ENCODE results near the gene SSB. TPM values are rescaled to one million over a fixed set of nuclear protein-coding genes. Genes with fewer than 3 reads are reported as not detected.
A peak's percentile ranks its signal among the peaks of the same experiment; 100 is the strongest.

The SSB gene
- total and polyA plus RNA-seq, 9 of the 15 experiments (the other 6 are each of a cell fraction or from before 2014, with no cell fraction given), result 317 to 849 (median 515) TPM

- peak; percentile 86 for TF ChIP-seq ZBTB17 (CRISPR knock-in tag; IDR thresholded peaks at IDR 0.05)
- peak; percentile 74 to 86; a peak in 3 of 4 replicates for TF ChIP-seq UBTF (IDR thresholded peaks at IDR 0.05; ENCODE audit: borderline replicate concordance in 1 of 2, low read depth in 2 of 2, low read length in 2 of 2)
- TF ChIP-seq LCOR (CRISPR knock-in tag; IDR thresholded peaks at IDR 0.05), result no peak
- no peak for TF ChIP-seq SRSF3 (IDR thresholded peaks at IDR 0.05; ENCODE audit: insufficient read depth, low read length)
- TF ChIP-seq CREM (IDR thresholded peaks at IDR 0.05; ENCODE audit: low read depth), result peak; percentile 55
- TF ChIP-seq POLR2A (conservative IDR thresholded peaks at IDR 0.05), result peak; percentile 82
- peak; percentile 83 for TF ChIP-seq CCNT2 (IDR thresholded peaks at IDR 0.05; ENCODE audit: borderline replicate concordance, extremely low read depth, insufficient read length, low read depth, low read length)
- TF ChIP-seq STAT5A (IDR thresholded peaks at IDR 0.05; ENCODE audit: borderline replicate concordance, low read length), result 0 out of 2 replicates have a peak, but pooled peaks have one; percentile 20
- no peak for TF ChIP-seq ARID3A (IDR thresholded peaks at IDR 0.05; ENCODE audit: borderline replicate concordance, low read depth, low read length)
- TF ChIP-seq NEUROD1 (IDR thresholded peaks at IDR 0.05; ENCODE audit: borderline replicate concordance, low read depth, low read length, partially characterized antibody), result no peak
- no peak for TF ChIP-seq ZNF12 (CRISPR knock-in tag; IDR thresholded peaks at IDR 0.05)
- peak; percentile 94 for TF ChIP-seq GATAD2B (IDR thresholded peaks at IDR 0.05; ENCODE audit: borderline replicate concordance)
- 0 out of 2 replicates have a peak, but pooled peaks have one; percentile 3 for TF ChIP-seq DPF2 (IDR thresholded peaks at IDR 0.05)
- 0 out of 2 replicates have a peak, but pooled peaks have one; percentile 37 for TF ChIP-seq ZNF740 (CRISPR knock-in tag; IDR thresholded peaks at IDR 0.05)
- TF ChIP-seq ZNF740 (tag; IDR thresholded peaks at IDR 0.05), result no peak
- TF ChIP-seq CBX3 (IDR thresholded peaks at IDR 0.05; ENCODE audit: borderline replicate concordance in 1 of 2, low read length in 2 of 2), result peak in 1 of 2 experiments; percentile 20; a peak in 1 of 3 replicates
- no peak for TF ChIP-seq MCM7 (IDR thresholded peaks at IDR 0.05)
- TF ChIP-seq SRF (CRISPR knock-in tag; IDR thresholded peaks at IDR 0.05), result peak in 1 of 2 experiments; percentile 71; a peak in 1 of 4 replicates
- no peak; the same call in 1 of the 2 replicates for TF ChIP-seq CREB1 (IDR thresholded peaks at IDR 0.05)
- peak; percentile 30 for TF ChIP-seq CREB1 (CRISPR knock-in tag; IDR thresholded peaks at IDR 0.05)
- no peak for TF ChIP-seq ZBTB34 (CRISPR knock-in tag; IDR thresholded peaks at IDR 0.05)
- TF ChIP-seq COPS2 (conservative IDR thresholded peaks at IDR 0.05), result no peak
These were observed 28.8 kb downstream of the SSB start, which contains the start of gene UBR3 (continued) for GRCh38 chr2:169827272-169828140.
